ENCODE data around the gene TRHDE. TPM values are rescaled to one million over a fixed set of nuclear protein-coding genes. Genes with fewer than 3 reads are reported as not detected.

The TRHDE gene
- total RNA-seq, 3 donors from 2014 or later, result 0.98 to 43.2 (median 2.2) TPM

- Histone ChIP-seq H3K27me3 (no peaks in the 10 kb centered on the region), H3K36me3 (no peaks in the 10 kb centered on the region), H3K4me1 (no peaks in the 10 kb centered on the region), H3K4me3 (no peak overlapping the region), H3K27ac (no peak overlapping the region), H3K9me3 (no peaks in the 10 kb centered on the region)
- no peak for TF ChIP-seq POLR2AphosphoS5 (IDR thresholded peaks at IDR 0.05)
- no peak for TF ChIP-seq POLR2A (IDR thresholded peaks at IDR 0.05)
- TF ChIP-seq CTCF (IDR thresholded peaks at IDR 0.05), result no peak
- DNase-seq (ENCODE audit: low spot score in 2 of 2), result no peak
- intact Hi-C loops (cut with DNase I; ENCODE audit: low total_unique reads), result no loop called here
Observed at GRCh38 chr12:72313806-72314205, 41.6 kb downstream of the TRHDE start.

- TF ChIP-seq POLR2AphosphoS5 (IDR thresholded peaks at IDR 0.05), result no peak
- TF ChIP-seq POLR2A (IDR thresholded peaks at IDR 0.05), result no peak
- intact Hi-C loops (cut with DNase I; ENCODE audit: low total_unique reads), result no loop called here
- H3K9me3 ChIP-seq, result no peaks in the 10 kb centered on the region
- H3K27ac ChIP-seq, result no peak overlapping the region
- no peaks in the 10 kb centered on the region for H3K4me1 ChIP-seq
- H3K27me3 ChIP-seq, result no peaks in the 10 kb centered on the region
- H3K36me3 ChIP-seq, result no peaks in the 10 kb centered on the region
- DNase-seq (ENCODE audit: low spot score in 2 of 2), result no peak
- H3K4me3 ChIP-seq, result no peak overlapping the region
Observed at GRCh38 chr12:72315858-72316257, 43.7 kb downstream of the TRHDE start.

- H3K4me1 ChIP-seq, result no peaks in the 10 kb centered on the region
- H3K27me3 ChIP-seq, result no peaks in the 10 kb centered on the region
- intact Hi-C loops (cut with DNase I; ENCODE audit: low total_unique reads), result no loop called here
- no peak for DNase-seq (ENCODE audit: low spot score in 2 of 2)
- no peak overlapping the region for H3K27ac ChIP-seq
- TF ChIP-seq CTCF (IDR thresholded peaks at IDR 0.05), result no peak
- TF ChIP-seq POLR2A (IDR thresholded peaks at IDR 0.05), result no peak
- no peak for TF ChIP-seq POLR2AphosphoS5 (IDR thresholded peaks at IDR 0.05)
- no peaks in the 10 kb centered on the region for H3K36me3 ChIP-seq
- H3K4me3 ChIP-seq, result no peak overlapping the region
- no peaks in the 10 kb centered on the region for H3K9me3 ChIP-seq
Observed at GRCh38 chr12:72318341-72318740, 46.2 kb downstream of the TRHDE start.

- DNase-seq (ENCODE audit: low spot score in 2 of 2), result no peak
- no peak for TF ChIP-seq CTCF (IDR thresholded peaks at IDR 0.05)
- no peak for TF ChIP-seq POLR2A (IDR thresholded peaks at IDR 0.05)
- no peak for TF ChIP-seq POLR2AphosphoS5 (IDR thresholded peaks at IDR 0.05)
- Histone ChIP-seq H3K4me3 (no peak overlapping the region), H3K27ac (no peak overlapping the region), H3K4me1 (no peaks in the 10 kb centered on the region), H3K9me3 (no peaks in the 10 kb centered on the region), H3K36me3 (no peaks in the 10 kb centered on the region), H3K27me3 (no peaks in the 10 kb centered on the region)
- intact Hi-C loops (cut with DNase I; ENCODE audit: low total_unique reads), result no loop called here
Observed at GRCh38 chr12:72323881-72324280, 51.7 kb downstream of the TRHDE start.

GRCh38 chr12:72330301-72330700, 58.1 kb downstream of the TRHDE start:
- DNase-seq (ENCODE audit: low spot score in 2 of 2), result no peak

More at GRCh38 chr12:72330301-72330700, 58.1 kb downstream of the TRHDE start:
- Histone ChIP-seq H3K4me1 (no peaks in the 10 kb centered on the region), H3K36me3 (no peaks in the 10 kb centered on the region), H3K9me3 (no peaks in the 10 kb centered on the region), H3K4me3 (no peak overlapping the region), H3K27me3 (no peaks in the 10 kb centered on the region), H3K27ac (no peak overlapping the region)
- intact Hi-C loops (cut with DNase I; ENCODE audit: low total_unique reads), result no loop called here
- TF ChIP-seq POLR2A (IDR thresholded peaks at IDR 0.05) (no peak), POLR2AphosphoS5 (IDR thresholded peaks at IDR 0.05) (no peak), CTCF (IDR thresholded peaks at IDR 0.05) (no peak)

All from breast epithelium (tissue), 4 donors.